HEK293T (cell line): ENCODE data around the gene NIFK.
"Not testable (repeated sequence)": the region's sequence is repeated elsewhere in the genome, so short reads cannot be mapped to it uniquely, and the experiment has no call there.

Experiments used
- CTCF ChIA-PET: fragments of 350-600 bp; formaldehyde crosslinking; extraction: SDS; loops from one replicate; lab custom pipeline; 2021; ENCODE audit warnings: antibody characterized with exemption, inconsistent platforms; lab: Yijun Ruan, JAX
- POLR2A ChIA-PET: fragments of 350-600 bp; formaldehyde crosslinking; extraction: SDS; loops from one replicate; lab custom pipeline; 2020; ENCODE audit warnings: antibody characterized with exemption, inconsistent platforms; lab: Yijun Ruan, JAX
- DNase-seq: peaks from one replicate; pipeline ENCODE4 v3.0.0; 2012; ENCODE audit warnings: mixed read lengths; ENCODE audit errors: extremely low spot score
- ARNT ChIP-seq: fragments of 450-650 bp; IDR thresholded peaks from 2 replicates; pipeline ENCODE4 v1.6.1; 2017; ENCODE audit warnings: mild to moderate bottlenecking
- BHLHE40 ChIP-seq: fragments of 450-650 bp; IDR thresholded peaks from 2 replicates; pipeline ENCODE4 v1.6.1; 2016; ENCODE audit warnings: mild to moderate bottlenecking, moderate library complexity, borderline replicate concordance
- CTBP1 ChIP-seq: fragments of 450-650 bp; IDR thresholded peaks from 2 replicates; pipeline ENCODE4 v1.6.1; 2016; ENCODE audit warnings: borderline replicate concordance
- ELF4 ChIP-seq: fragments of 450-650 bp; IDR thresholded peaks from 2 replicates; pipeline ENCODE4 v1.6.1; 2017; ENCODE audit warnings: antibody characterized with exemption
- FOXA1 ChIP-seq: fragments of 450-650 bp; IDR thresholded peaks from 2 replicates; pipeline ENCODE4 v1.6.1; 2016; ENCODE audit warnings: mild to moderate bottlenecking
- FOXK2 ChIP-seq: fragments of 450-650 bp; IDR thresholded peaks from 2 replicates; pipeline ENCODE4 v1.6.1; 2016; ENCODE audit warnings: mild to moderate bottlenecking
- FOXM1 ChIP-seq: fragments of 450-650 bp; IDR thresholded peaks from 2 replicates; pipeline ENCODE4 v1.6.1; 2017; ENCODE audit warnings: mild to moderate bottlenecking, borderline replicate concordance
- HDGF ChIP-seq: fragments of 450-650 bp; IDR thresholded peaks from 2 replicates; pipeline ENCODE4 v1.6.1; 2017; ENCODE audit warnings: antibody characterized with exemption, borderline replicate concordance
- L3MBTL2 ChIP-seq: fragments of 450-650 bp; conservative IDR thresholded peaks from 2 replicates; pipeline ENCODE4 v1.6.1; 2016; ENCODE audit warnings: mild to moderate bottlenecking
- LEF1 ChIP-seq: fragments of 450-650 bp; IDR thresholded peaks from 2 replicates; pipeline ENCODE4 v1.6.1; 2017; ENCODE audit warnings: mild to moderate bottlenecking, borderline replicate concordance
- NFRKB ChIP-seq: fragments of 450-650 bp; IDR thresholded peaks from 2 replicates; pipeline ENCODE4 v1.6.1; 2016; ENCODE audit warnings: mild to moderate bottlenecking, moderate library complexity
- PKNOX1 ChIP-seq: fragments of 450-650 bp; IDR thresholded peaks from 2 replicates; pipeline ENCODE4 v1.6.1; 2016
- SP1 ChIP-seq: fragments of 450-650 bp; IDR thresholded peaks from 2 replicates; pipeline ENCODE4 v1.6.1; 2017
- SUZ12 ChIP-seq: fragments of 450-650 bp; IDR thresholded peaks from 2 replicates; pipeline ENCODE4 v1.6.1; 2016; ENCODE audit warnings: mild to moderate bottlenecking
- TARDBP ChIP-seq: fragments of 450-650 bp; IDR thresholded peaks from 2 replicates; pipeline ENCODE4 v1.6.1; 2016
- ZNF384 ChIP-seq: fragments of 450-650 bp; IDR thresholded peaks from 2 replicates; pipeline ENCODE4 v1.6.1; 2016

NIFK gene

GRCh38 chr2:121736140-121736461 lies 574 bp downstream of the NIFK start:
- ChIA-PET POLR2A (interaction anchor here (0.6 to 2.9 kb wide), 7 partner anchors 9 to 327 kb away, joined by 3 to 22 read pairs (median 3); partner anchors contain the start of genes CLASP1, RNU4ATAC and TSN), CTCF (interaction anchor here (0.5 to 0.6 kb wide), 2 partner anchors 16 to 48 kb away, joined by 3 to 4 read pairs; no protein-coding TSS in a partner anchor)

GRCh38 chr2:121735518-121736074 lies 1.1 kb downstream of the NIFK start:
- no peak for TF ChIP-seq ZNF384
- TF ChIP-seq SP1, result no peak
- no peak for TF ChIP-seq LEF1
- peak; percentile 67 for TF ChIP-seq PKNOX1
- no peak for TF ChIP-seq FOXK2
- no peak for DNase-seq
- ChIA-PET POLR2A (interaction anchor here (0.7 to 2.9 kb wide), 5 partner anchors 9 to 204 kb away, joined by 3 to 22 read pairs (median 6); partner anchors contain the start of genes CLASP1, RNU4ATAC and TSN), CTCF (interaction anchor here (0.5 kb wide), 1 partner anchor 15 kb away, joined by 4 read pairs; no protein-coding TSS in a partner anchor)

More at GRCh38 chr2:121736140-121736461, 574 bp downstream of the NIFK start:
- no peak for DNase-seq
- TF ChIP-seq L3MBTL2 (no peak), CTBP1 (no peak), FOXA1 (no peak), ARNT (no peak), LEF1 (no peak), NFRKB (no peak), ELF4 (no peak), FOXK2 (no peak), BHLHE40 (no peak)

- DNase-seq, CTCF ChIA-PET: not testable (repeated sequence)
- POLR2A ChIA-PET, result interaction anchor here (1.5 kb wide), 1 partner anchor 85 kb away, joined by 6 read pairs; the partner anchor contains the start of gene CLASP1
These were observed 2.1 kb downstream of the NIFK start for GRCh38 chr2:121734544-121734943.

- POLR2A ChIA-PET, result no interaction called here
- TF ChIP-seq NFRKB (no peak), SUZ12 (no peak), FOXK2 (no peak), ARNT (no peak), CTBP1 (no peak), HDGF (no peak), SP1 (no peak), L3MBTL2 (no peak), ELF4 (no peak), FOXA1 (no peak), LEF1 (no peak), ZNF384 (no peak), FOXM1 (no peak)
- no peak for DNase-seq
- CTCF ChIA-PET, result no interaction called here
These were observed 5.3 kb downstream of the NIFK start for GRCh38 chr2:121731366-121731765.

GRCh38 chr2:121727950-121728349 lies 8.7 kb downstream of the NIFK start:
- ChIA-PET CTCF (no interaction called here), POLR2A (interaction anchor here (1.2 kb wide), 1 partner anchor 111 kb away, joined by 3 read pairs; no protein-coding TSS in a partner anchor)
- TF ChIP-seq FOXA1, result no peak
- TF ChIP-seq ZNF384, result no peak
- no peak for TF ChIP-seq SP1
- TF ChIP-seq CTBP1, result no peak
- TF ChIP-seq FOXK2, result no peak
- TF ChIP-seq FOXM1, result no peak
- no peak for TF ChIP-seq TARDBP
- no peak for TF ChIP-seq ARNT
- TF ChIP-seq PKNOX1, result no peak
- no peak for TF ChIP-seq HDGF
- no peak for TF ChIP-seq SUZ12
- TF ChIP-seq BHLHE40, result no peak
- no peak for TF ChIP-seq ELF4
- no peak for TF ChIP-seq L3MBTL2
- TF ChIP-seq LEF1, result no peak
- TF ChIP-seq NFRKB, result no peak
- DNase-seq, result no peak

- ChIA-PET POLR2A (interaction anchor here (0.7 to 1.2 kb wide), 2 partner anchors 9 to 110 kb away, joined by 3 to 5 read pairs; partner anchors contain the start of gene NIFK), CTCF (no interaction called here)
- DNase-seq, result no peak
- TF ChIP-seq NFRKB (no peak), ARNT (no peak), SUZ12 (no peak), FOXK2 (no peak), FOXA1 (no peak), PKNOX1 (no peak), FOXM1 (no peak), LEF1 (no peak), SP1 (no peak), ELF4 (no peak), L3MBTL2 (no peak), TARDBP (no peak), HDGF (no peak), BHLHE40 (no peak), CTBP1 (no peak), ZNF384 (no peak)
These were observed 9.3 kb downstream of the NIFK start for GRCh38 chr2:121727332-121727731.
